GM12878 (cell line): ENCODE measurements around the gene DISC1. TPM values are rescaled to one million over a fixed set of nuclear protein-coding genes. Genes with fewer than 3 reads are reported as not detected.

ENCODE experiments used
- GABPA ChIP-seq: IDR thresholded peaks from 2 replicates; pipeline ENCODE4 v1.6.1; 2014; ENCODE audit warnings: antibody characterized with exemption, low read depth, mild to moderate bottlenecking, inconsistent platforms
- RFX5 ChIP-seq: IDR thresholded peaks from 2 replicates; pipeline ENCODE4 v1.6.1; 2011; ENCODE audit warnings: low read depth, low read length, improper control_type of control experiment
- STAT1 ChIP-seq: fragments of 450-650 bp; conservative IDR thresholded peaks from 2 replicates; pipeline ENCODE4 v1.6.1; 2014; ENCODE audit warnings: antibody characterized with exemption, mild to moderate bottlenecking
- SUZ12 ChIP-seq: fragments of 200-600 bp; sonication (generic); IDR thresholded peaks from one replicate; pipeline ENCODE4 v1.6.1; 2018; ENCODE audit warnings: antibody characterized with exemption, mild to moderate bottlenecking; ENCODE audit not compliant: unreplicated experiment
- WRNIP1 ChIP-seq: IDR thresholded peaks from 2 replicates; pipeline ENCODE4 v1.6.1; 2011; ENCODE audit warnings: low read depth, low read length, improper control_type of control experiment, borderline replicate concordance
- ZBTB33 ChIP-seq: fragments of 450-650 bp; IDR thresholded peaks from 2 replicates; pipeline ENCODE4 v1.6.1; 2017; ENCODE audit warnings: mild to moderate bottlenecking
- polyA plus RNA-seq, 11 experiments: library from polyadenylated mRNA; depleted of rRNA in 4 of 11; unstranded in 6 of 11; stranded (reverse) in 5 of 11; fragments of >200 nt; fragmentation: Nextera tagmentation in 4 of 11; fragmentation: Illumina TruSeq in 1 of 11; extraction: Ambion mirVana in 4 of 11; extraction: Trizol in 1 of 11; gene quantifications; 1 replicate in 1 of 11; 2 replicates in 10 of 11; pipeline versions ENCODE4 v1.2.1 to v1.2.3, GENCODE V29; 2011 to 2016; ENCODE audit warnings: inconsistent platforms in 2 of 11, missing spikeins in 2 of 11, low read depth in 1 of 11
- total RNA-seq, 4 experiments: library from RNA; depleted of rRNA in 3 of 4; stranded (reverse); fragments of >200 nt in 3 of 4; fragmentation: Illumina TruSeq in 1 of 4; extraction: Trizol in 1 of 4; gene quantifications; 2 replicates each; pipeline versions ENCODE4 v1.2.1 to v1.2.3, GENCODE V29; 2013 to 2021
- TF ChIP-seq, protein P1 (sequence below): fragments of 450-650 bp; IDR thresholded peaks from 2 replicates; pipeline ENCODE4 v1.6.1; 2017; ENCODE audit warnings: low read depth, mild to moderate bottlenecking, moderate library complexity
- TF ChIP-seq, protein P2 (sequence below): IDR thresholded peaks from 2 replicates; pipeline ENCODE4 v1.6.1; 2011; ENCODE audit warnings: low read depth, low read length, improper control_type of control experiment, borderline replicate concordance
- TF ChIP-seq, protein P3 (sequence below): IDR thresholded peaks from 2 replicates; pipeline ENCODE4 v1.6.1; 2012; ENCODE audit warnings: low read depth, low read length, improper control_type of control experiment

The DISC1 gene
- total and polyA plus RNA-seq, 10 of the 15 experiments (the other 5 are each of a cell fraction or from before 2014, with no cell fraction given), result 0.05 to 0.72 (median 0.19) TPM; not detected in 1

DNA sequence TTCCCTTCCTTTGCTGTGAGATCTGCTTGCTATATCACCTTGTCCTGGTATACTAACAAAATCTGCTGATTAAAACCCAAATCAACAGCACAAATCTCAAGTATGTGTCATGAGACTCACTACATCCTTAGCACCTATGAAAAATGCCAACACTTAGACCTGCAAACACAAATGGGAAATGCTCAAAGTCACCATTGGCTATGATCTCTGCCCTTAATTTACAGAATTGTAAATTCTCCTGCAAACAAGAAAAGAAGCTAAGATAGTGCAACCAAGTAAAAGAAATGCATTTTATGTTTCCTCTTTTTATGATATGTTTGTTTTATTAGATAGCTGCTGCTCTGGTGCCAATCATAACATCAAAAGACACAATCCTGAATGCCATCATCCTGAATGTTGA, 80.8 kb downstream of the DISC1 start (continued):
- TF ChIP-seq ZBTB33, result no peak
- TF ChIP-seq SUZ12, result no peak
- TF ChIP-seq GABPA, result no peak
- TF ChIP-seq, protein P1, sequence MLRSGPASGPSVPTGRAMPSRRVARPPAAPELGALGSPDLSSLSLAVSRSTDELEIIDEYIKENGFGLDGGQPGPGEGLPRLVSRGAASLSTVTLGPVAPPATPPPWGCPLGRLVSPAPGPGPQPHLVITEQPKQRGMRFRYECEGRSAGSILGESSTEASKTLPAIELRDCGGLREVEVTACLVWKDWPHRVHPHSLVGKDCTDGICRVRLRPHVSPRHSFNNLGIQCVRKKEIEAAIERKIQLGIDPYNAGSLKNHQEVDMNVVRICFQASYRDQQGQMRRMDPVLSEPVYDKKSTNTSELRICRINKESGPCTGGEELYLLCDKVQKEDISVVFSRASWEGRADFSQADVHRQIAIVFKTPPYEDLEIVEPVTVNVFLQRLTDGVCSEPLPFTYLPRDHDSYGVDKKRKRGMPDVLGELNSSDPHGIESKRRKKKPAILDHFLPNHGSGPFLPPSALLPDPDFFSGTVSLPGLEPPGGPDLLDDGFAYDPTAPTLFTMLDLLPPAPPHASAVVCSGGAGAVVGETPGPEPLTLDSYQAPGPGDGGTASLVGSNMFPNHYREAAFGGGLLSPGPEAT, result no peak
- TF ChIP-seq, protein P2, sequence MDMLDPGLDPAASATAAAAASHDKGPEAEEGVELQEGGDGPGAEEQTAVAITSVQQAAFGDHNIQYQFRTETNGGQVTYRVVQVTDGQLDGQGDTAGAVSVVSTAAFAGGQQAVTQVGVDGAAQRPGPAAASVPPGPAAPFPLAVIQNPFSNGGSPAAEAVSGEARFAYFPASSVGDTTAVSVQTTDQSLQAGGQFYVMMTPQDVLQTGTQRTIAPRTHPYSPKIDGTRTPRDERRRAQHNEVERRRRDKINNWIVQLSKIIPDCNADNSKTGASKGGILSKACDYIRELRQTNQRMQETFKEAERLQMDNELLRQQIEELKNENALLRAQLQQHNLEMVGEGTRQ, result no peak
- TF ChIP-seq WRNIP1, result no peak
- no peak for TF ChIP-seq STAT1
- TF ChIP-seq, protein P3, sequence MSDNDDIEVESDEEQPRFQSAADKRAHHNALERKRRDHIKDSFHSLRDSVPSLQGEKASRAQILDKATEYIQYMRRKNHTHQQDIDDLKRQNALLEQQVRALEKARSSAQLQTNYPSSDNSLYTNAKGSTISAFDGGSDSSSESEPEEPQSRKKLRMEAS, result no peak
- TF ChIP-seq RFX5, result no peak
